Measurements from ENCODE around the gene CTBP2. TPM values are rescaled to one million over a fixed set of nuclear protein-coding genes. Genes with fewer than 3 reads are reported as not detected.

The CTBP2 gene
- total and polyA plus RNA-seq, 10 of the 15 experiments (the other 5 are each of a cell fraction or from before 2014, with no cell fraction given), result 0.02 to 0.72 (median 0.06) TPM; not detected in 2

GRCh38 chr10:125003146-125003900 lies 157.0 kb downstream of the CTBP2 start:
- Histone ChIP-seq H3K9me3 (replicated peaks; ENCODE audit: control insufficient read depth, insufficient read depth, low read length) (no peaks in the 10 kb centered on the region), H4K20me1 (ENCODE audit: control insufficient read depth, insufficient read depth) (no peaks in the 10 kb centered on the region), H2AFZ (ENCODE audit: control insufficient read depth, low read depth, low read length) (no peak overlapping the region), H3K27me3 (replicated peaks in 1 of 2; ENCODE audit: control insufficient read depth in 2 of 2, insufficient read depth in 2 of 2, low read length in 1 of 2) (no peaks in the 10 kb centered on the region), H3K79me2 (ENCODE audit: control insufficient read depth, insufficient read depth, low read length) (no peaks in the 10 kb centered on the region), H3K36me3 (ENCODE audit: control insufficient read depth in 2 of 2, insufficient read depth in 2 of 2, low read length in 1 of 2) (no peaks in the 10 kb centered on the region), H3K9ac (ENCODE audit: control insufficient read depth, insufficient read depth, low read length) (no peak overlapping the region), H3K4me2 (ENCODE audit: control insufficient read depth, insufficient read depth) (no peak overlapping the region), H3K4me3 (no peak overlapping the region), H3K27ac (ENCODE audit: control insufficient read depth, insufficient read depth) (no peak overlapping the region), H3K4me1 (ENCODE audit: control insufficient read depth, insufficient read depth, low read length) (no peaks in the 10 kb centered on the region; the same call in 1 of the 2 replicates)
- intact Hi-C loops (cut with micrococcal nuclease; ENCODE audit: unreplicated experiment) (no loop called here), in situ Hi-C loops (cut with MboI) (no loop called here)
- DNase-seq (ENCODE audit: low read depth, low spot score), result no peak
- POLR2A ChIA-PET, result no interaction called here
- FAIRE-seq, result no peak
- SMC1A ChIA-PET (ENCODE audit: uncharacterized antibody, unreplicated experiment), result no interaction called here
- ATAC-seq, result no peak
- 58% methylated on average over 25 of the region's 34 CpGs for WGBS (ENCODE audit: insufficient coverage, insufficient replicate concordance, low lambda C conversion rate, missing lambda C conversion rate)
- RAD21 ChIA-PET (ENCODE audit: unreplicated experiment), result no interaction called here
- CTCF ChIA-PET, result no interaction called here
- no TSS peak for BruUV-seq (replicated peaks)
- no peak for TF ChIP-seq POLR2AphosphoS2 (IDR thresholded peaks at IDR 0.05; ENCODE audit: low read depth, low read length)

- Histone ChIP-seq H3K4me3 (no peak overlapping the region), H4K20me1 (ENCODE audit: control insufficient read depth, insufficient read depth) (no peaks in the 10 kb centered on the region), H3K27me3 (replicated peaks in 1 of 2; ENCODE audit: control insufficient read depth in 2 of 2, insufficient read depth in 2 of 2, low read length in 1 of 2) (no peaks in the 10 kb centered on the region), H3K36me3 (ENCODE audit: control insufficient read depth in 2 of 2, insufficient read depth in 2 of 2, low read length in 1 of 2) (no peaks in the 10 kb centered on the region), H3K4me2 (ENCODE audit: control insufficient read depth, insufficient read depth) (no peak overlapping the region), H3K9me3 (replicated peaks; ENCODE audit: control insufficient read depth, insufficient read depth, low read length) (no peaks in the 10 kb centered on the region), H3K27ac (ENCODE audit: control insufficient read depth, insufficient read depth) (no peak overlapping the region), H3K4me1 (ENCODE audit: control insufficient read depth, insufficient read depth, low read length) (no peaks in the 10 kb centered on the region; the same call in 1 of the 2 replicates), H3K9ac (ENCODE audit: control insufficient read depth, insufficient read depth, low read length) (no peak overlapping the region), H2AFZ (ENCODE audit: control insufficient read depth, low read depth, low read length) (no peak overlapping the region), H3K79me2 (ENCODE audit: control insufficient read depth, insufficient read depth, low read length) (no peaks in the 10 kb centered on the region)
- ChIA-PET CTCF (no interaction called here), RAD21 (ENCODE audit: unreplicated experiment) (no interaction called here), SMC1A (ENCODE audit: uncharacterized antibody, unreplicated experiment) (no interaction called here), POLR2A (no interaction called here)
- 48% methylated on average over 28 of the region's 28 CpGs for WGBS (ENCODE audit: insufficient coverage, insufficient replicate concordance, low lambda C conversion rate, missing lambda C conversion rate)
- TF ChIP-seq SUPT20H (IDR thresholded peaks at IDR 0.05; ENCODE audit: borderline replicate concordance, control insufficient read depth, low read depth, low read length) (no peak), ESRRA (IDR thresholded peaks at IDR 0.05; ENCODE audit: low read length) (no peak), NRF1 (conservative IDR thresholded peaks at IDR 0.05; ENCODE audit: low read depth, low read length) (no peak), SPI1 (IDR thresholded peaks at IDR 0.05; ENCODE audit: borderline replicate concordance, insufficient read depth, low read depth, low read length) (no peak), FOS (IDR thresholded peaks at IDR 0.05; ENCODE audit: borderline replicate concordance, extremely low read depth, insufficient read length) (no peak), TARDBP (IDR thresholded peaks at IDR 0.05; ENCODE audit: borderline replicate concordance) (no peak), BCL11A (IDR thresholded peaks at IDR 0.05; ENCODE audit: low read depth, low read length) (no peak), NFXL1 (IDR thresholded peaks at IDR 0.05; ENCODE audit: borderline replicate concordance) (no peak), PAX8 (IDR thresholded peaks at IDR 0.05) (no peak), CTCF (IDR thresholded peaks at IDR 0.05 in 2 of 3, conservative IDR thresholded peaks at IDR 0.05 in 1 of 3; ENCODE audit: control insufficient read depth in 2 of 3, extremely low read depth in 1 of 3, insufficient read depth in 1 of 3, low read depth in 3 of 3, low read length in 3 of 3) (no peak), BACH1 (IDR thresholded peaks at IDR 0.05; ENCODE audit: borderline replicate concordance) (no peak), FOXK2 (IDR thresholded peaks at IDR 0.05) (no peak), GATAD2B (conservative IDR thresholded peaks at IDR 0.05; ENCODE audit: low read depth) (no peak), ETV6 (conservative IDR thresholded peaks at IDR 0.05 in 1 of 2, IDR thresholded peaks at IDR 0.05 in 1 of 2; ENCODE audit: borderline replicate concordance in 1 of 2, low read depth in 1 of 2) (no peak)
- ATAC-seq, result no peak
- in situ Hi-C loops (cut with MboI), result no loop called here
- BruUV-seq (replicated peaks), result no TSS peak
- intact Hi-C loops (cut with micrococcal nuclease; ENCODE audit: unreplicated experiment), result no loop called here
- FAIRE-seq, result no peak
- no peak for DNase-seq (ENCODE audit: low read depth, low spot score)
Observed at GRCh38 chr10:125002423-125003145, 157.8 kb downstream of the CTBP2 start.

All from GM12878 (cell line).